Islet of Langerhans (tissue), 1 donor: ENCODE results near the gene FNDC1.
"Not testable (repeated sequence)": the region's sequence is repeated elsewhere in the genome, so short reads cannot be mapped to it uniquely, and the experiment has no call there.

Source experiments
- FAIRE-seq: peaks from one replicate; lab custom pipeline; 2011; peaks lifted over from hg19 to GRCh38; lab: Jason Lieb, UNC

Gene FNDC1

DNA sequence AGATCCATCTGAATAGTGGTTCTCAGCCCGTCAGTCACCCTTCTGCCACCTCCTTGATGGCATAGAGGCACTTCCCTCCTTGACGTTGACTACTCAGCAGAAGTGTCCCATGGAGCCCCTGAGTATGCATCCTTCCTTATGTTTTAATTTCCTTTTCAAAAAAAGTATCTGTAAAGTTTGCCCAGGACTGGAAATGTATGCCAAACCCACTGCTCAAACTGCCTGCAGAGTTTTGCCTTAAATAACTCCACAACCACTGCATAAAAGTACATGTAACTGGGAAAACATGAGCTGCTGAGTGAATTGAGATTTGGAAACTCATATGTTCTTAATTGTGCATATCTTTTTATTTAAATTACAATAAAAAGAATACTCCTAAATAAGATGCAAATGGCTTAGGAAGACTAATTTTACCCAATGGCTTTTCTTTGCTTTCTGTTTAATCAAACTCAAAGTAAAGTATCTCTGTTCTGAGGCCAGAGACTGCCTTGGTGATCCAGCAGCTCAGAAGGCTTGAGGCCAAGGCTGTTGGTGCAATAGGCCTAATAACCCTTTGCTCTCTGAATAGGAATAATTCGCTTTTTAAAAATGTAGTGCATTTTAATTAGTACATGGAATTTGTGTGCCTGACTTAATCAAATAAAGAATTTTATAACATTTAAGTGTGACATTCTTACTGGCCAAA is 90.4 kb downstream of the FNDC1 start:
- no peak for FAIRE-seq

- FAIRE-seq = no peak
Measured at GRCh38 chr6:159260208-159260607, 91.0 kb downstream of the FNDC1 start.

DNA sequence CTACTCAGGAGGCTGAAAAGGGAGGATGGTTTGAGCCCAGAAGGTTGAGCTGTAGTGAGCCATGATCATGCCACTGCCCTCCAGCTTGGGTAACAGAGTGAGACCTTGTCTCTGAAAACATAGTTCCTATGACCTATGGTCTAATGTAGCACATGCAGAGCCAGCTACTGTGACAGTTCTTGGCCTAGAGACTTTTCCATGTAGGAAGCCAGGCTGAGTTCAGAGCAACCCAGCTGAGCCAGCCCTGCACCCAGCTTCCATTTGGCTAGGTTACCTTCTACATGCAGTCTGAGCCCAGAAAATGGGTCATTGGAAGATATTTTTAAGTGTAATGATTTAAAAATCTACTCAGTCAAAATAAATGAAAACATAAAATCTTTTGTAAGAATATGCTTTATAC is 92.8 kb downstream of the FNDC1 start:
- FAIRE-seq = no peak

DNA sequence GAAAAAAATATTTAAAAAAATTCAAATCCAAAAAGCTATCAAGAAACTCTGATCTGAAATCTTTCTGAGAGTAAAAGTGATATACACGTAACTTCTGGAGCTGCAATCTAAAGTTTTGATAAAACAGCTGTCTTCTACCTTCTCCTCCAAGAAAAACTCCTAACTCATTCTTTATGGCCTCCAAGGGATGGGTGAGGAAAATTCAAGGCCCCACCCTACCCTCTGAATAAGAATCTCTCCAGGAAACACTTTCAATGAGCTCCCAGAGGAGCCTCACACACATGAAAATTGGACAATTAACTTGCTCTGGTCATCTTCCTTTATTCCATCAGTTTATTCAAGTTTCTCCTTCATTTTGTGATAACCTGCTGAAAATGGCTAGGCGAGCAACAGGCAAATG is 93.4 kb downstream of the FNDC1 start:
- no peak for FAIRE-seq

DNA sequence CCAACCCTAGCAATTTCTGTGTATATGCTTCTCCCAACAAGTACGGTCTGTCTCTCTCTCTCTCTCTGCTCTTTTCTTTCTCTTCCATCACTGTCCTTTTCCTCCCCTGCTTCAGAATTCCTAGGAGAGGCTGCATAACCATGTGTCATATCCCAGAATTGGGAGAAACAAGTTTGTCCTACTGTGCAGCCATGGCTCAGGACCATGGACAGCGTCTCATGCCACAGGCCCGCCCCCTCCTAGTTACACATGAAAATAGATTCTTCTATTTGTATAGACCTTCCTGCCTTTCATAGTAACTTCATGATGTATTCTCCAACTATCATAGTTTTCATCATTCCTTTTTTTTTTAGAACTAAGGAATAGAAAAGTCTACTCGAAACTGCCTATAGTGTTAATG is 98.0 kb downstream of the FNDC1 start:
- no peak for FAIRE-seq

DNA sequence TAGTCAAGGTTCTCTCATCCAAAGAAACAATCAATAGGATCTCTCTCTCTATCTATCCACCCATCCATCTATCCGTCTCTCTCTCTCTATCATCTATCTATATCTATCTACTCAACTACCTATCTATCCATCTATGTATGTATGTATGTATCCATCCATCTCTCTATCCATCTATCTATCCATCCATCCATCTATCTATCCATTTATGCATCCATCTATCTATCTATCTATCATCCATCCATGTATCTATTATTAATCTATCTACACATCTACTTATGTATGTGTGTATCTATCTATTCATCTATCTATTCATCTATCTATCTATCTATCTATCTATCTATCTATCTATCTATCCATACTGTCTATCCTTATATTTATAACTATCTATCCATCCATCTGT is 99.3 kb downstream of the FNDC1 start:
- no peak for FAIRE-seq

- no peak for FAIRE-seq
Measured at GRCh38 chr6:159271257-159271656, 102.1 kb downstream of the FNDC1 start.

DNA sequence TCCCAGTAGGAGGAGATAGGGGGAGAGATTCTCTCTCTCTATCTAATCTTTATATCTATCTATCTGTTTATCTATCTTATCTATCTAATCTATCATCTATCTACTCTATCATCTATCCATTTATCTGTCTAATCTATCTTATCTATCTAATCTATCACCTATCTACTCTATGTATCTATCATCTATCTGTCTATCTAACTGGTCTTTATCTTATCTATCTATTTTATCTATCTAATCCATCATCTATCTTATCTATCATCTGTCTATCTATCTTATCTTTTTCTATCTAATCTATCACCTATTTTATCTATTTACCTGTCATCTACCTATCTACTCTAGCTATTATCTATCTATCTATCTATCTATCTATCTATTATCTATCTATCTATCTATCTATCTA is 109.4 kb downstream of the FNDC1 start:
- FAIRE-seq = no peak

GRCh38 chr6:159279790-159280277 is 110.6 kb downstream of the FNDC1 start:
- FAIRE-seq = no peak

DNA sequence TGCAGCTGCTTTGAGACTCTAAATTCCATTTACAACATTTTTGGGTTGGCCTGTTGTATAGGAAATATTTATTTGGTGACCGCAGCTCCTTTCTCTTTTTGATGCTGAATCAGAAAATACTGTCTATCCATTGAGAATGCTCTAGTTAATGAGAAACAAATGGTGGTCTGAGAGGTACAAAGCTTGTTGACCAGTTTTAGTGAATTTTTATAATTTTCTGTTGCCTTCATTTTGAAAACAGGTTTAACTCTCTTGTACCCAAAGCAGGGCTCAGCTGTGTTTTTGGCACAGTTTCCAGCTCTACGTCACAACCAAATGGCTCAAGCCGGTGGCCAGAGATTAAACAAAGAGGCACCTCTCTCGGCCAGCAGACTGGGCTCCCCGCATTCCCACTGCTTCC is 113.2 kb downstream of the FNDC1 start:
- no peak for FAIRE-seq

- FAIRE-seq = not testable (repeated sequence)
Measured at GRCh38 chr6:159284661-159285060, 115.5 kb downstream of the FNDC1 start.

DNA sequence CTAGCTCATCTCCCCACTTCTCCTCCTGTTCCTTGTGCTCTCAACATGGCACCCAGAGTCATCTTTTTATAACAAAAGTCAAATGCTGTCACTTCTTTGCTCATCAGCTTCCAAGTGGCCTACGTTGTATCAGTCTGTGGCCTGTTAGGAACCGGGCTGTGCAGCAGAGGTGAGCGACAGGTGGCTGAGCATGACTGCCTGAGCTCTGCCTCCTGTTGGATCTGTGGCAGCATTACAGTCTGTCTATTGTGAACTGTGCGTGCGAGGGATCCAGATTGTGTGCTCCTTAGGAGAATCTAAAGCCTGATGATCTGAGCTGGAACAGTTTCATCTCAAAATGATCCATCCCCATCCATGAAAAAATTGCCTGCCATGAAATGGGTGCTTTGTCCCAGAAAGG is 129.6 kb downstream of the FNDC1 start:
- FAIRE-seq = no peak

- no peak for FAIRE-seq
Measured at GRCh38 chr6:159299566-159299965, 130.4 kb downstream of the FNDC1 start.

GRCh38 chr6:159301277-159301676 is 132.1 kb downstream of the FNDC1 start:
- no peak for FAIRE-seq

DNA sequence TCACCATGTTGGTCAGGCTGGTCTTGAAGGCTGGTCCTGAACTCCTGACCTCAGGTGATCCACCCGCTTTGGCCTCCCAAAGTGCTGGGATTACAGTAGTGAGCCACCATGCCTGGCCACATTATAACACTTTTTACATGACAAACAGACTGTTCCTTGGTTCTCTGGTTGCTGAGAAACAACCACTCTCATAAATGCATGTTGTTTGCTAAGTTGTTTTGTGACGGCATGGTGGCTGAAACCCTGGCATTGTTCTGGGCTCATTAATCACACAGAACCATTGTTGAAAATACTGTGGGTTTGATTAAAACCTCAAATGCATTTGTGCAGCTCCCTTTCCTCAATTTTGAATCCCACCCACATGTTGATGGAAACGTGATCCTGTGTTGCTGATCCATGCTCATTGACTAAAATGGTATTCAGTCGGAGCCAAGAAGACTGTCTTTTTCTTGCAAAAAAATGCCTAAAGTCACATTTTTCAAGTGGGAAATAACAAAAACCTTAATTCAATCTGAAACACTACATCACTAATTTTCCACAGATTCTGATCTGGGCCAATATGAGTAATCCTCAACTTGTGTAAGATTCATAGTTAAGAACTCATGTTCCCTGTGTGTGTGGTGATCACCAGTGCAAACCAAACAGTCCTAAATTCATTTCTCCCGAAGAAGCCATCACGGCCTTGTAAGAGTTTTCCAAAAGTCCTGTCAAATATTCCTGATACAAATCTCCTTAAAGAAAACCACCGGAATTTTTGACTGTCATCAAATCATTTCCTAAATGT is 132.8 kb downstream of the FNDC1 start:
- no peak for FAIRE-seq

DNA sequence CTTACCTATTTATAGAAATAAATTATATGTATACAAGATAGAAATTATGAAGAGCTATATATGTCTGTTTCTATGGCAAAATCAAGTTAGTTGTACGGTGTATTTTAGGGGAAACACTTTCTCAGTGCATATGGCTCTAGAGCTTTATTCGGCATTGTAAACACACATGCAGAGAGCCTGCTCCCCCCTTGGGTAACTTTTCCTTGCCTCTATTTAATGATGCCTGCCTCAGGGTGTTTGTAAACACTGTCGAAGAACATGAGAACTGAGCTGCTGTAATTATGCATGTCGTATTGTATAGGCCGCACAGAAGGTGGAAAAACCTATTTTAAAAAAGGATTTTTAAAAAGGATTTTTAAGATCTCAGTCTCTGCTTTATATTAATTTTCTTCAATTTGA is 133.4 kb downstream of the FNDC1 start:
- FAIRE-seq = no peak

GRCh38 chr6:159303159-159303558 is 134.0 kb downstream of the FNDC1 start:
- FAIRE-seq = no peak

DNA sequence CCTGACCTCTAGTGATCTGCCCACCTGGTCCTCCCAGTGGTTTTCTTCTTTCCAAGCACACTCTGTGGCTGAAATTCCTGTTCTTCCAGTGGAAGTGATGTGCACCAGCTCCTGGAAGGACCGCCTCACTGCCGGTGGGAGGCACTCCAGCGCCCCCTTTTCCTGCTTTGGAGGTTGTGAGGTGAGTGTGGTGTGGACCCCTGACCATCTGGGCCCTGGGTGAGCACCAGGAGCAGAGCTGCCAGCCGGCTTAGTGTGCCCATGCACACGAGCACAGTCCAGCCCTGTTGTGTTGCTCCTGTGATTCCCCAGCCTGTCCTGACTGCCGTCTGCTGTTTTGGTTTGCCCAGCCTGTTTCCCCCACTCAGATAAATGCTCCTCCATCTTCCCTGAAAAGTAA is 134.6 kb downstream of the FNDC1 start:
- FAIRE-seq = no peak

DNA sequence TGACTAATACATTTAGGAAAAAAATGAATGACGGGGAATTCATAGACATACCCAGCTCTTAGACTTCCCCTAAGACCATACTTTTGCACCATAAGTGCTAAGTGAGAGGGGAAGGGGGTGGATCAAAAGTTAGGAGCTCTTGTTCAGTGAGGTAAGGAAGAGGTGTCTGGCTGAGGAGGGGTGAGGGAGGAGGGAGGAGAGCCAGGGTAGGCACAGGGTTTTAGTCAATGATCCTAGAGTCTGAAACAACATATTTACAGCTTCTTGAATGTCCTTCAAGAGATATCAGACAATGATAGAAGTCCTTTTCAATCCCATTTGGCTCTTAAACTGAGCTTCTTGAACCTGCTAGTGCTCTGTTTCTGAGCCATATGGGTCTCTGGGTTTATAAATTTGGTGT is 135.4 kb downstream of the FNDC1 start:
- no peak for FAIRE-seq

GRCh38 chr6:159305159-159305558 is 136.0 kb downstream of the FNDC1 start:
- no peak for FAIRE-seq

DNA sequence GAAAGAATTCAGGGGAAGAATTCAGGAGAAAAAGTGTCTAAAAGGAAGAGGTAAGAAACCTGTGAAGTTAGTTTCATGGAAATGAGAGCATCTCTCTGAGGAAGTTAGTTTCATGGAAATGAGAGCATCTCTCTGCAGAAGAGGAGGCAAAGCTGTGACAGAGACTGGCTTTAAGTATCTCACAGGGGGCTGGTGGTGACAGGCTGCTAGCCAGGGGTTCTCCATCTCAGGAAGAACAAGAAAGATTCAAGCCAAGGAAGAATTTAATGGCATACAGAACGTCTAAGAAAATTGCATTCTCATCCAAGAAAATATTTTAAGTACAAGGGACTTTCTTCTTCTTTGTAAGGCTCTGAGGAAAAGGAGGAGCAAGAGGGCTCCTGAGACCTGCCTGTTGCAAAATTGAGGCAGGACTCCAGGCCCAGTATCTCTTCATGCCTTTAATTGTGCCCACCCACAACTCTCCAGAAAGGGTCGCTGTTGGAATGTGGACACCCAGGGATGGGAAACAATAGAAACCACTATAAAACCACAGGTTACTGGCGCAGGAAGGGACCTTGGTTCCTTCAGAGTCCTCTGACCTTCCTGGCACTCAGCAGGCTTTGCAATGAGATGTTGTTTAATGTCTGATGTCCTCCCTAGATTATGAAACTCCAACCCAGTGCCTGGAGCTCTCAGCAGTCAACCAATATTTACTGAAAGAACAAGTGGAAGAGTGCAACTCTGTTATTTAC is 136.8 kb downstream of the FNDC1 start:
- no peak for FAIRE-seq

GRCh38 chr6:159307246-159307790 is 138.1 kb downstream of the FNDC1 start:
- no peak for FAIRE-seq

DNA sequence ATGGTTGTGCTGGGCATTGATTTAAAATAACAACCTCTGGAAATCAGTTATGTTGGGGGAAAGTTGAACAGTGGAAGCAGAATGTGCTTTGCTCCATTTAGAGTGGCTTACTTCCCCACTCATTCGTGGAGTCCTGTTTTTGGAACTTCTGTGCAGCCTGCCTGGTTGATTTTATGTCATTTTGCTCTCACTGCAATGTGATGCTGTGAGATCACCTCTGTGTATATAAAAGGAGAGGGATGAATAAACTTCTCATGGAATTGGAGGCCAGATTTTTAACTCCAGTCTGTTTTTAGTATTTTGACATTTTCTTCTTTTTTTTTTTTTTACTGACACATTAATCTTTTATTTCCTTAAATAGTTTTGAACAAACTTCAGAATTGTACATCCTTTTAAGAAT is 139.0 kb downstream of the FNDC1 start:
- FAIRE-seq = no peak
